ENCODE measurements around the gene CCDC88C.

CCDC88C gene

DNA sequence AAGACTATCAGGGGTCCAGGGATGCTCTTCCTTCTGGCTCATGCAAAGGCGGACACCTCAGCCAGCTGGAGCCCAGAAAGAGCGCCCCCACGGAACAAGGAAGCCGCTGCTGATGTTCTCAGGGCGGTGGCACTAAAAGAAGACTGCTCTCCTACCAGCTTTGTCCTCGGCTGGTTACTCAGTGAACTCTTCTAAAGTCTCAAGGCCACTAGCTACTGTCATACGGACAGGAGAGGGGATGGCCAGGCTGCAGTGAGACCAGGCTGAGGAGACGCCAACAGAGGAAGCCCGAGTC lies 59.6 kb downstream of the CCDC88C start:
- TF ChIP-seq, protein P1, sequence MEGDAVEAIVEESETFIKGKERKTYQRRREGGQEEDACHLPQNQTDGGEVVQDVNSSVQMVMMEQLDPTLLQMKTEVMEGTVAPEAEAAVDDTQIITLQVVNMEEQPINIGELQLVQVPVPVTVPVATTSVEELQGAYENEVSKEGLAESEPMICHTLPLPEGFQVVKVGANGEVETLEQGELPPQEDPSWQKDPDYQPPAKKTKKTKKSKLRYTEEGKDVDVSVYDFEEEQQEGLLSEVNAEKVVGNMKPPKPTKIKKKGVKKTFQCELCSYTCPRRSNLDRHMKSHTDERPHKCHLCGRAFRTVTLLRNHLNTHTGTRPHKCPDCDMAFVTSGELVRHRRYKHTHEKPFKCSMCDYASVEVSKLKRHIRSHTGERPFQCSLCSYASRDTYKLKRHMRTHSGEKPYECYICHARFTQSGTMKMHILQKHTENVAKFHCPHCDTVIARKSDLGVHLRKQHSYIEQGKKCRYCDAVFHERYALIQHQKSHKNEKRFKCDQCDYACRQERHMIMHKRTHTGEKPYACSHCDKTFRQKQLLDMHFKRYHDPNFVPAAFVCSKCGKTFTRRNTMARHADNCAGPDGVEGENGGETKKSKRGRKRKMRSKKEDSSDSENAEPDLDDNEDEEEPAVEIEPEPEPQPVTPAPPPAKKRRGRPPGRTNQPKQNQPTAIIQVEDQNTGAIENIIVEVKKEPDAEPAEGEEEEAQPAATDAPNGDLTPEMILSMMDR (IDR thresholded peaks at IDR 0.05; ENCODE audit: insufficient read depth, low read depth, low read length, missing control alignments): no peak
- no peak overlapping the region for H3K4me3 ChIP-seq (ENCODE audit: low read depth, low read length)
- DNase-seq (ENCODE audit: low read depth): no peak

DNA sequence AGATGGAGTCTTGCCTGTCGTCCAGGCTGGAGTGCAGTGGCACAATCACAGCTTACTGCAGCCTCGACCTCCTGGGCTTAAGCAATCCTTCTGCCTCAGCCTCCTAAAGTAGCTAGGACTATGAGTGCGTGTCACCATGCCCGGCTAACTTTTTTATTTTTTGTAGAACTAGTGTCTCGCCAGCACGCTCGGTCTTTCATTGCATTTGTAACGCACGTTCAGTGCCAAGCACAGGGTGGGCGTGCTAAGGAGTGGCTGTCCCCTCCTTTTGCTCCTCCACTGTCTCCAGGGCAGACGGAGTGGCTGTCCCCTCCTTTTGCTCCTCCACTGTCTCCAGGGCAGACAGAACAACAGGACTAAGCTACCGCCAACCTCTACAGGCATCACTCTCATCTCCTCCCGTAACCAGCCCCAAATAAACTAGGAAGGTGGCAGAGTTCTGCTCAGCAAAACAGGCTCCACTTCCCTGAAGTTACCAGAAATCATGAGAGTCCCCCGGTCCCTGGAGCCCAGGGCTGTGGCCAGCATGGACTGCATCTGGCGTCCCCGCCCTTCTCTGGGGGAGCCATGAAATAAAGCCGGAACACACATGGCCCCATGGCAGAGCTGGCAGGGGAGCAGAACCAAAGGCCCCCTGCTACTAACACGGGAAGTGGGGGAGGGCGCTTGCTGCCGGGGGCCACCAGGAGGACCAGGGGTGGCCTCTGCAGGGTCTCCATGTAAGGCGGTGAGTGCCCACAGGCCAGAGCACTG lies 60.2 kb downstream of the CCDC88C start:
- DNase-seq (ENCODE audit: low read depth): no peak
- TF ChIP-seq, protein P1 (IDR thresholded peaks at IDR 0.05; ENCODE audit: insufficient read depth, low read depth, low read length, missing control alignments): no peak
- H3K4me3 ChIP-seq (ENCODE audit: low read depth, low read length): no peak overlapping the region

DNA sequence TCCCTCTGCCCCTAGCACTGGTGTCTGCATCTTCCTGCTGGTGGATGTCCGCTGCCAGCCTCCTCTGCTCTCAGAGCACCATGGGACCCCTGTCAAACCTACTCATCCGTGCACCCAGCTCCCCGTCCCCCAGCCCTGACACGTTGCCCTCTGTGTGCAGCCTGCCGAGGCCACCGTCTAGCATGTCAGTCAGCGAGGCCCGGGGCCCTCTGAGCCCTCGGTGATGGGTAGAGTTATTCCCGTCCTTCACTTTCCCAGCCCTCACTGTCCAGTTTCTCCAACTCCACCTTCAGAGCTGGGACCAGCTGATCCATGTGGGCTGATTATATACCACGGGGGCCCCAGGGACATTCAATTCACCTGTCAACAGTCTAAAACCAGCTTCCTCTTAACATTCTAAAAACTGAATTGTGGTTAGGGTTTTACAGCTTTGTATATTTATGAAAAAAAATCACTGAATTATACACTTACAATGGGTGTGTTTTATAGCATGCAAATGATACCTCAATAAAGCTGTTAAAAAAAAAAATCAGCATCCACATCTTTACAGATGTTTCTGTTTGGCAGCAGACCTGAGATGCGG lies 61.3 kb downstream of the CCDC88C start:
- TF ChIP-seq, protein P1 (IDR thresholded peaks at IDR 0.05; ENCODE audit: insufficient read depth, low read depth, low read length, missing control alignments): no peak
- peak; percentile 63 for DNase-seq (ENCODE audit: low read depth)
- peak overlapping the region; percentile 33 for H3K4me3 ChIP-seq (ENCODE audit: low read depth, low read length)

DNA sequence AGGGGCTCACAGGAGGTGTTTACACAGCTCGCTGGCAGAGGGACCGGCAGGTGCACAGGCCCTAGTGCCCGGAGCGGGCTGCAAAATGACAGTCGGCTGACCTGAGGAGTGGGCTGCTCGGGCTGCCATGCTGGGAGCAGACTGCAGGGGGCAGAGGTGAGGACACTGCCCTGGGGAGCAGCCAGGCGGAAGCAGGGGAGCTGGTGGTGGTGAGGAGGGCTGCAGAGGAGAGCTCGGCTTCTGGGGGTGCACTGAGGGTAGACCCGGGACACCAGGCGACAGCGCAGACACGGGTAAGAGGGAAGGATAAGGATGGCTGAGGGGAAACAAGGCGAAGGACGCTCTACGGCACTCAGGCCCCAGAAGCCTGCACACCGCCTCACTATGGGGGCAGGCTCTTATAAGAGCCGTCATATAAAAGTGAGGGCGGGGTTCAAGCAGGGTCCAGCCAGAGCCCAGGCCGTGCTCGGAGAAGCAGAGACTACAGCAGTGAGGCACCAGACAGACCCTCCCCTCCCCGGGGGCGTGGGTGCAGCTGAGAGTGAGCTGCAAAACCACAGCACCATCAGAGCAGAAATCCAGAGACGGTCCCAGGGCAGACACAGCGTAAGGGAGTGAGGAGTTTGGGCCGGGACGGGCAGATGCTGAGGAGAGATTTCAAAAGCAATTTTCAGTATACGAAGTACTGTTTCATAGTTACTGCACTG lies 62.5 kb downstream of the CCDC88C start:
- TF ChIP-seq, protein P1 (IDR thresholded peaks at IDR 0.05; ENCODE audit: insufficient read depth, low read depth, low read length, missing control alignments): peak; percentile 85
- H3K4me3 ChIP-seq (ENCODE audit: low read depth, low read length): peak overlapping the region; percentile 33
- DNase-seq (ENCODE audit: low read depth): peak; percentile 74

DNA sequence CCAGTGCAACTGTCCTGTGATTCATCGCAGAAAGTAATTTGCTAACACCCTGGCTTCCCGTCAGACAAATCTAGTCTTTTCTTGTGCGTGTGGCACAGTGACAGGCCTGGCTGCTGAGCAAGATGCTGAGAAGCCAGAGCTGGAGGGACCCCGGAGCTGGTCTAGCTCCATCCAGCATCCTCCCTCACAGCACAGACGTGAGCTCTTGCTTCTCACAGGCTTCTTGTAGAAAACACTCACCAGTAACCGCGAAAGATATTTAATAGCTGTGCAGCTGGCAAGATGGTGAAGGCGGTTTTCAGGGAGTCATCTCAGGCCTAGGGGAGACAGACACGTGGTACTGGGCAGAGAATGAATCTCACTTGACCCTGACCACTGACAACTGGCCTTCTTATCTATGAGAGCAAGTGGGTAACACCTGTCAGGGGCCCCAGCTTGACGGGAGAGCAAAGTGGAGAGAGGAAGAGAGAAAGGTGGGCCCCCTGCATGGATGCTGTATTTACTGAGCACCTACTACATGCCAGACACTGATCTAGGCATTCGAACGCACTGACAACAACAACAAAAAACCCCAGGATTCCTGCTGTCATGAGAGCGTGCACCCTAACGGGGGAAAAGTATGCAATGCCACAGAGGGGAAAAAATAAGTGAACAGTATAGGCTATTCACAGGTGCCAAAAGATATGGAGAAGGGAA lies 63.3 kb downstream of the CCDC88C start:
- H3K4me3 ChIP-seq (ENCODE audit: low read depth, low read length): peak overlapping the region; percentile 33; the same call in 1 of the 2 replicates
- DNase-seq (ENCODE audit: low read depth): no peak
- TF ChIP-seq, protein P1 (IDR thresholded peaks at IDR 0.05; ENCODE audit: insufficient read depth, low read depth, low read length, missing control alignments): no peak

DNA sequence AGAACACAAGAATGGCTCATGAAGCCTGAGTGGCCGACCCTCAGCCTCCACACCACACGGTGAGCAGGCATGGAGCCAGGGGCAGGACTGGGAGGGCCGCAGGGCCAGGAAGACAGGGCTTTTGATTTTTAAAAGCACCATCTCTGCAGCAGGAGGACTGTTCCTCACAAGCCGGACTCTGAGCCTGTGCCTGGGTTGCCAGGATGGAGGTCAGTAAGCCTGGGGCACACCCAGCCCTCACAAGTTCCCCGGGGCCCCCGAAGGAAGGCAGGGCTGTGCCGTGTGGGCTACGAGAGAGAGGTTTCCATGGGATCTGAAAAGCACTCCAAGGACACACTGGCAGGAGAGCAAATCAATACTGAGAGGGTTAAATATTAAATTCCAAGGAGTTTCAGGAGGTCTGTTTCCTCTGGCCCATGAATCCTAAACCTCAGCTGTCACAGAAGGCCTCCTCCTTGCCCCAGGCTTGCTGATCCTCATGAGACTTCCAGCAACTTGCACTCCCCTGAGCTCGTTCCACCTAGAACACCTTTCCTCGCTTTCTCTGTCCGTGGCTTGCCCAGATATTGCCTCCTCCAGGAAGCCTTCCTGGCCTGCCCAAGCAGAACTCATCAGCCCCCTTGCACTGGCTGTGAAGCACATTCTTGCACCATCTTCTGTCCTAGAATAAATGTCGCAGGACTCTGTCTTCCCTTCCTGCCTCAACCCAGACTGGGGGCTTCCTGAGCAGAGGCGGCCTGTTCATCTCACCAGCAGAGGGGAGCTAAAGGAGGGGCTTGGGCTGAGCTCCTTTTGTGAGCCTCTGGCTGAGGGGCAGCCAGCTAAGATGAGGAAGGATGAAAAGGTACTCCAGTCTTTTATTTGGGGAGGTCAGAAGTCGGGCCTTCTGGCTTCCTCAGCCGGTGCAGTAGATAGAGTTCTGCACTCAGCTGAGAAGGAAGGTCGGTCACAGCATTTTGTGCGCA lies 64.6 kb downstream of the CCDC88C start:
- TF ChIP-seq, protein P1 (IDR thresholded peaks at IDR 0.05; ENCODE audit: insufficient read depth, low read depth, low read length, missing control alignments): no peak
- no peak overlapping the region for H3K4me3 ChIP-seq (ENCODE audit: low read depth, low read length)
- DNase-seq (ENCODE audit: low read depth): no peak

Data from GM12865 (cell line).